NCI-H2227 (cell line): ENCODE data around the gene INS.

ENCODE experiments used
- DNase-seq: peaks from one replicate; lab custom pipeline; 2025; ENCODE audit not compliant: unreplicated experiment; lab: John Stamatoyannopoulos, UW

INS gene

DNA sequence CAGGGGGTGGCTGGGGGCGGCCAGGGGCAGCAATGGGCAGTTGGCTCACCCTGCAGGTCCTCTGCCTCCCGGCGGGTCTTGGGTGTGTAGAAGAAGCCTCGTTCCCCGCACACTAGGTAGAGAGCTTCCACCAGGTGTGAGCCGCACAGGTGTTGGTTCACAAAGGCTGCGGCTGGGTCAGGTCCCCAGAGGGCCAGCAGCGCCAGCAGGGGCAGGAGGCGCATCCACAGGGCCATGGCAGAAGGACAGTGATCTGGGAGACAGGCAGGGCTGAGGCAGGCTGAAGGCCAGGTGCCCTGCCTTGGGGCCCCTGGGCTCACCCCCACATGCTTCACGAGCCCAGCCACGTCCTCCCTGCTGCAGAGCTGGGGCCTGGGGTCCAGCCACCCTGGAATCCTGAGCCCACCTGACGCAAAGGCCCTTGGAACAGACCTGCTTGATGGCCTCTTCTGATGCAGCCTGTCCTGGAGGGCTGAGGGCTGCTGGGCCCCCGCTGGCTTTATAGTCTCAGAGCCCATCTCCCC lies at the start of gene INS:
TSS of gene INS (minus strand) at position 474 of the 524 bp plus-strand sequence. CDS start at position 236, 238 bp downstream.
- no peak for DNase-seq

DNA sequence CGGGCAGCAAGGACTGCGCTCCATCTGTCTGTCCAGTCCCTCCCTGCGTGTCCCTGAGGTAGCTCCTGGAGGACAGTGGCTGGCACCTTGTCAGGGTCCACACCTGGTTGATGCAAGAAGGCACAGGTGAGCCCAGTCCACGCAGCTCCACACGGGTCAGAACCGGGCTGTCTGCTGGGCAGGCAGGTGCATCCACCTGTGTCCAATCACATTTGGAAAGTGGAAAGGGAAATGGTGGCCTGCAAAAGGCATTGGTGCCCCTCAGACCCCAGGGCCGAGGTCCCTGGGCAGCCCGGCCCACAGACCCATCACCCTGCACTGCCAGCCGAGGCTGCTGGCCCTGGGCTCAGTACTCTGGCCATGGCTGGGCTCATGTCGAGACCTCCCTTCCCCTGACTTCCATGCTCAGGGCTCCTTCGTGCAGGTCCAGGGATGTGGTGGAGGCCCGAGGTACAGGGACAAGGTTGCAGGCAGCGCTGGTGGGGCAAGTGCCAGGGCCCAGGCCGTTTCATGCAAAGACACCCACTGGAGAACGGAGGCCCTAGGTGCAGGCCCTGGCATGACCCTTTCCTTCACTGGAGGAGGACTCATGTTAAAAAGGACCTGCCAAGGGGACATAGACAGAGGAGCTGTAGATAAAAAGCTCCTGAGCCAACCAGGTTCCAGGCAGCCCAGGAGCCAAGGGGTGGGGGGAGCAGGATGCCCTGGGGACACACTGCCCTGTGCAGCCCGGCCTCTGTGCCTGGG lies 49.5 kb upstream of the INS start:
- no peak for DNase-seq

DNA sequence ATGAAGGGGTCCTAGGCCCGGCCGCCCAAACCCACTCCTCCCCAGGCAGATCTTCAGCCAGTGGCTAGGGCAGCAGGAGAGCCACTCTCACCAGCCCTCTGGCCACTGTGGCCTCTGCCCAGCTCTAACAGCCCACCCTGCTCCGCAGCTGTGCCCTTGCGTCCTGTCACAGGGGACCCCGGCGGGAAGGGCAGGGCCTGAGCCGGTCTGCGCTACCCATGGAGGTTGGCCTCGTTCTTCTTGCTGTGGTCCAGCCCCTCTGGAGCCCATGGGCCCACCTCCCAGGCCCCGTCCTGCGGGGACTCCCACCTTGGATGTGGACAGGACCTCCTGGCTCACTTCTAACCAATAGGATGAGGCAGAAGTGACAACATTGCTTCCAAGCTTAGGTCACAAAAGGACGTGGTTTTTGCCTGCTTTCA lies 48.9 kb upstream of the INS start:
- DNase-seq, result no peak

DNA sequence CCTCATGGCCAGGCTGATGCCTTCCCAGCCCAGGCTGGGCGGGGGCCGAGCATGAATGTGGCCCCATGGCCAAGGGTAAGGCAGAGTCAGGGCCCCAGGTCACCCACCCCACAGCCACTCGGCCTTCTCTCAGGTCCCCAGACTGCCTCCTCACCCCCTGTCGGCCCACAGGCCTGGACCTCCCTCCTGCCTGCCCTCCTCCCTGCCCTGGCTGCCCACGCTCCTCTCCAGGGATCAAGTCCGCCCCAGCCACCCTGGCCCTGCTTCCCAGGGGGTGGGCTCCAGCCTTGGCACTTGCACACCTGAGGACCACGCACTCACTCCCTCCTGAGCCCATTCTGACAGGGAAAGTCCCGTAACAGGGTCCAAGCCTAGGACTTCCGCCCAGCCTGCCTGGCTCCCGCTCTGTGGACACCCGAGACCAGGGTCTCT lies 48.4 kb upstream of the INS start:
- DNase-seq, result no peak

DNA sequence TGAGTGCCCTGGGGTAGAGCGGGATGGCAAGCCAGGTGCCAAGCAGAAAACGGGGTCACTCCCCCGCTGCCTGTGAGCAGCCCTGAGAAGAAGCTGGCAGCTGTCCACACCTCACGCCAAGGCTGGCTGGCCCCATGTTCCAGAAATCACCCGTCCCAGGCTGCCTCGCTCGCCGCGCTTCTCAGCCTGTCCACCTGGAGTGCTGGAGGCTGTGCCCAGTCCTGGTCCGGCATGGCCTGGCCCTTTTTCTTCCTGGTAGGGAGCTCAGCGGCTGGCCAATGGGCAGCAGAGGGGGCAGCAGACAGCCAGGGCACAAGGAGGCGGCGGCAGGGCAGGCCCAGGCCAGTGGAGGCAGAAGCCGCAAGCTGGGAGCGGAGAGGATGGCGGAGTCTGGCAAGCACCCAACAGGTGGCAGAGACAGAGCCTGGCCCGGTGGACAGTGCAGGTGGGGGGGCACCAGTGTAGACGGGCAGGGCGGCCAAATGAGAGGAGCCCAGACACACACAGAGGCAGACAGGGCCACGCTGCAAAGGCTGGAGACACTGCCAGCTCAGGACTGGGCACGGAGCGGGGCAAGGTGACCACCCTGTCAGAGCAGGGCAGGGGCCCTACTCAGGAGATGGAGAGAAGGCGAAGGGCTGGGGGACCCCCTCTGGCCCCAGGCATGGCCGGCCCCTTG lies 47.8 kb upstream of the INS start:
- no peak for DNase-seq

DNA sequence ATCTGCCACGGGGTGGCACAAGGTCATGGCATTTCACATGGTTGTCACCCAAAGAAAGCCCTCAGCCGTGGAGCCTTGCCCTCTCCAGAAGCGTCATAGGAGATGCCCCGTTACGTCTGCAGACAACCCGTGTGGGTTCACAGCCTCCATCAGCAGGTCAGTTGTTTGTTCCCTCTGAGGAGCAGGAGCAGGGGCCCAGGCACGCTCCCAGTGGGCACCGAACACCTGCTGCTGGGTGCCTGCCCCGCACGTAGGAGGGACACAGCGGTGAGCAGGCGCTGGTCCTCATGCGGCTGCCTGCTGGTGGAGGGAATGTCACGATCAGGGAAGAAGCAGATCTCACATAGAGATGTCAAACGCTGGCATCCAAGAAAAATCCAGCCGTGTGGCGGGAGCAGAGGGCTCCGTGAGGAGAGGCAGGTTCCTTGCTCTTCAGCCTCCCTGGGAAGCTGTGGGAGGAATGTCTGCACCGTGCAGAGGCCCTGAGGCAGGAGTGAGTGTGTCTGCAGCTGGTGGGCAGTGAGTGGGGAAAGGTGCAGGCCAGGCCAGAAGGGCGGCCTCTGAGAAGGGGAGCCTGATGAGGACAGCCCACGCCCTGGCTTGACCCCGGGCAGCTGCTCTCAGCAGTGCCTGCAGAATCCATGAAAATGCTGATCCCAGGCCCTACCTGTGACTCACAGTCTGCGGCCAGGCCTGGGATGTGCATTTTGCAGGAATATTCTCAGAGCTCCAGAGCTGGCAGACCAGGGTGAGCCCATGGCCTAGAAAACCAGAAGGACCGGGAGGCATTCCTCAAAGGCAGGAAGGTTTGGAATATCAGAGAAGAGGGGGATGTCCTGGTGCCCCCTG lies 47.0 kb upstream of the INS start:
- no peak for DNase-seq

DNA sequence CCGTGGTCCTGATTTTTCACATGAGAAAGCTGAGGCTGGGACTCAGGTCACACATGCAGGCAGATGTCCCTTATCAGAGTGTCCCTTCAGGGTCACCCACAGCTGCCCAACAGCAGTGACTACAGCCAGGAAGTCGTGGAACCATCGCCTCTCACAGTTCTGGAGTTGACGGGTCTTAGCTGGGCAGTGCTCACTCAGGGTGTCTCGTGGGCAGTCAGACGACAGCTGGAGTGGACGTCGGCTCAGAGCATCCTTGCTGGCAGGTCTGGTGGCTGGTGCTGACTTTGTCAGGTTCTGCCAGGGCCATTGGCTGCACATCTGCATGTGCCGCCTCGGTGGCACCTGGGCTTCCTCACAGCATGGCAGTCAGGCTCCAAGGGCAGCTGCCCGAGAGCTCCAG lies 46.2 kb upstream of the INS start:
- DNase-seq, result no peak

DNA sequence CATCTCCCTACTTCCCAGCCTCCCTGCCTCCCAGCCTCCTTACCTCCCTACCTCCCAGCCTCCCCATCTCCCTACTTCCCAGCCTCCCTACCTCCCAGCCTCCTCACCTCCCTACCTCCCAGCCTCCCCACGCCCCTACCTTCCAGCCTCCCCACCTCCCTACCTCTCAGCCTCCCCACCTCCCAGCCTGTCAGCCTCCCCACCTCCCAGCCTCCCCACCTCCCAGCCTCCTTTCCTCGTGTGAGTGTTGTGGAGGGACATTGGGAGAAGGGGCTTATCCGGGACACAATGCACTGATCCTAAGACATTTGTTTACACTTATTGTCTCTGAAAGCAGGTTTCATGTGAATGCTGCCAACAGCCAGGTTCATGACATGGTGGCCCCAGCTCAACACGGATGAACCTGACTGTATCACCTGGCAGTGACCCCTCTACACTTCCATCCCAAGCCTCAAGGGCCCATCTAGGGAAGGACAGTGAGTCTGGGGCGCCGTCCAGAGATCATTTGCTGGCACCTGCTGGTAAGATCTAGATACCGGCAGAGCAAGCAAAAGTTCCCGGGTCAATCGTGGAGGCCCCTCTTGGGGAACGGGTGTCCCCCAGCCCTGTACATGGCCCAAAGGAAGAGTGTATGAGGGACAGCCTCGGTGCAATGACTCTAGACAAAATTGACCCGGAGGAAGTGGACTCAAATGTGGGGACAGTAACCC lies 45.1 kb upstream of the INS start:
- DNase-seq, result no peak

DNA sequence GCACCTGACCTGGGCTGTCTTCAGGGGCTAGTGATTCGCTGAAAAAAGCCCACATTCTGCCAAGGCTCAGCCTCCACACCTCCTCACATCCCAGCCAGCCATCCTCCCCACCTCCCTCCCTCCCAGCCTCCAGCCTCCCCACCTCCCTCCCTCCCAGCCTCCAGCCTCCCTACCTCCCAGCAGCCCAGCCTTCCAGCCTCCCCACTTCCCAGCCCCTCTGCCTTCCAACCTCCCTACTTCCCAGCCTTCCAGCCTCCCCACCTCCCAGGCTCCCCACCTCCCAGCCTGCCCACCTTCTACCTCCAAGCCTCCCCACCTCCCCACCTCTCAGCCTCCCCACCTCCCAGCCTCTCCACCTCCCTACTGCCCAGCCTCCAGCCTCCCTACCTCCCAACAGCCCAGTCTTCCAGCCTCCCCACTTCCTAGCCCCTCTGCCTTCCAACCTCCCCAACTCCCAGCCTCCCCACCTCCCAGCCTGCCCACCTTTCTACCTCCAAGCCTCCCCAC lies 44.3 kb upstream of the INS start:
- no peak for DNase-seq

DNA sequence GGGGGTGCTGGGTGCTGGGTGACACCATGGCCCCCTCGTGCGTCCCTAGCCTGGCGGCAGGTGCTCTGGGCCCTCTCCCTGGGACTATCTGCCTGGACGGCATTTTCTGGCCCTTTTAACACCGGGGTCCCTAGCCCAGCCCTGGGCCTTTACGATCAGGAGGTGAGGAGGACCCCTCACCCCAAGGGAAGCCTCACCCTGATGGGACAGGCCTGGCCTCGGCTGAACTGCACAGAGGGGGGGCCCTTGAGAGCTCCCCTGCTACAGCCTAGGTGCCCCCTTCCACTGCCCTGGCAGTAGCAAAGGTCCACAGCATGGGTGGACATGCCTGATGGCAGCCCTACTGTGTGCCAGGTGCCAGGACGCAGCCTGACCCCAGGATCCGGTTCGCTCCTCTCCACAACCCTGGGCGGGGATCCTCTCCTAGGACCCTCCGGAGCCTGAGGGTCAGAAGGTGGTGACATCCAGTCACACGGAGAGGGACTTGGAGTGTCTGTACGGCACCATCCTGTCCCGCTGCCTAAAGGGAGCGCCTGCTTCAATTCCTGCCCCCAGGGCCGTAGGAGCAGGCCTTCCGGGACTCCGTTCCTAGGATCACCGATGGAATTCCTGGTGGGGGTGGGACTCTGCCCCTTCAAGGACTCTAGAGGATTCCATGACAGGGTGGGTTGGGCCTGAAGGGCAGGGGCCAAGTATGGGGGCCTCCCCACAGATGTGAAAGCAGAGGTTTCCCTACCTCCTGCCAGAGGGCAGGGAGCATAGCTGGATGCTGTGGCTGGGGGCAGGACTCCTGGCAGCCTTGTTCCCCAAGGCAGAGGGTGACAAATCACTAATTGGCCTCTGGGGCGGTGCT lies 43.6 kb upstream of the INS start:
- DNase-seq, result no peak

DNA sequence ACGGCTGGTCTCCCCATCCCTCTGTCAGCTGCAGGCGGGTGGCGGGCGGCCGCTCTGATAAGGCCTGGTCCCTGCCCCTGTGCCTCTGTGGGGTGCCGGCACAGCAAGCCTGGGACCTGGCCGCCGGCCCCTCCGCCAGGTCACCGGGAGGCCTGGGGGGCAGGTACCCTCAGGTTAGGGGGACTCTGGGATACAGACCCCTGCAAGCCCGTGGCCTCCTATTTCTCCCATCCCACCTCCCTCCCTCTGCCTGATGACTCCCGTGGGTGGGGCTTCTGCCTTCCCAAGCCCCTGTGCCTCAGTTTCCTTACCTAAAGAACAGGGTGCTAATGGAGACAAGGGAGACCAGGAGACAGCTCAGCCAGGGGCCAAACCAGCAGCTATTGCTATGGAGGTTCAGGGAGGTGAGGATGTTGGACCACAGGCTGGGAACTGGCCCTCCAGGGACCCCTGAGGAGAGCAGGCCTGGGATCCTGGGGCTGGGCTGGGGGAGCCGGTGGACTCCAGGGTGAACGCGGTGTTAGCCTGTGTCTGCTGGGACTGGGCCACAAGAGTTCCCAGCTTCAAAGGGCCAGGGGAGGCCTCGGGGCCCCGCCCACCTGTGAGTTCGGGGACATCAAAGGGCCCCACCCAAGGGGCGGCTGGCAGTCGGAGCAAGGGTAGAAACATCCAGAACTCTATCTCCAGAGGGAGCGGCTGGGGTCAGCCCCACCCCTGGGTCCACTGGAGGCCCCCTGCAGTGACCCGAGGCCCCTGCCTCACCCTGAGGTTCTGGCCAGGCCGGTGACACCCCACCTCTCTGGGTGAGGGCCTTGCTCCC lies 42.6 kb upstream of the INS start:
- DNase-seq, result no peak

DNA sequence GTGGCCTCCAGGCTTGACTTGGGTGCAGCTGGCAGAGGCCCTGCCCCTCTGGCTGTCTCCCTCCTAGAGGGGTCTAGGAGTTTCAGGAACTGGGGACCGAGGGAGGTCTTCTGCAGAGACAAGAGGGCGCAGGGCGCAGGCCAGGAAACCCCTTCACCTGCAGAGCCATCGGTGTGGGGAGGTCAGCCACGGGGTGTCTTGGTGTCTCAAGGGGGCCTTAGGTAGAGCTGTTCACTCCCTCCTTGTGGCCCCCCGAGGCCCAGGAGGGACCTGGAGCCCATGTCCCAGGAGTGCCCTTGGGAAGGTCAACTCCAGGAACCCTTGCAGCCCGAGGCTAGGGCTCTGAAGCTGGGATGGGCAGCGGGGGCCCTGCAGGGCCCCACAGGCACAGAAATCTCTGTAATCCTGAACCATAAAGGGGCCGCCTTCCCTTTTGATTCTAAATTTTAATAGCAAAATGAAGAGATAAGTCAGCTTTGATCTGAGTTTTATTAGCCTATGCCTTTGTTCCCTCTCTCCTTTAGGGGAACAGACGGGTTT lies 42.0 kb upstream of the INS start:
- no peak for DNase-seq

DNA sequence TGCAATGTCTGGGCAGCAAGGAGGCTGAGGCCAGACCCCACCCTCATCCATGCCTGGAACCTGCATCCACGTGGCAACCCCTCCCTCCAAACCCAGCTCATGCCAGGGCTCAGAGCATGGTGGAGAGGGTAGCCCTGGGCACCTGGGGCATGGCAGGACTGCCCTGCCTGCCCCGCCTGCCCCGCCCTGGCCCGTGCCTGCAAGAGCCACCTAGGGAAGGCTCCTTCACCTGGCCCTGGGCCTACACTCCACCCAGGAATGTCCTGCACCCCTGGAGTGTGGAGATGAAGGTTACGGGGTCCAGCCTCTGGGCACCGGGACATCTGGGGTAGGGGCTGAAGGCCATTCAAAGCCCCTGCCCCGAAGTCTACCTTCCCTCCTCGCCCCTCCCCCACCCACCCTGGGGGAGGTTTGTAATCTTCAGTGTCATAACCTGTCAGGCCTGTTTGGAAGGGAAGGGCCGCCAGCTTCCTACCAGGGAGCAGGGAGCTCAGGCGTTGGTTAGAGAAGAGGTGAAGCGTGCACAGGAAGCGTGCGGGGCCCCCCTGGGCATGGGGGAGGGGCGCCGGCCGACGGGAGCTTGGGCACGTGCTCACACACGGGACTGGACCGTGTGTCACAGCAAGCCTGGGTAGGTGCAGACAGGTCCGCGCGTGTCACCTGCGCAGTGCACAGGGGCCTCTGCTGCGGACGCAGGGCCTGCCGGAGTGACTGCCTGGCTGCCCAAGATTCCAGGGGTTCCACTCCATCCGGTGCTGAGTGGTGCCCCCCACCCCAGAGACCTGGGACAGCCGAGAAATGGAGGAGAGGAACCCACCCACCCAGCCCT lies 41.3 kb upstream of the INS start:
- DNase-seq, result no peak

DNA sequence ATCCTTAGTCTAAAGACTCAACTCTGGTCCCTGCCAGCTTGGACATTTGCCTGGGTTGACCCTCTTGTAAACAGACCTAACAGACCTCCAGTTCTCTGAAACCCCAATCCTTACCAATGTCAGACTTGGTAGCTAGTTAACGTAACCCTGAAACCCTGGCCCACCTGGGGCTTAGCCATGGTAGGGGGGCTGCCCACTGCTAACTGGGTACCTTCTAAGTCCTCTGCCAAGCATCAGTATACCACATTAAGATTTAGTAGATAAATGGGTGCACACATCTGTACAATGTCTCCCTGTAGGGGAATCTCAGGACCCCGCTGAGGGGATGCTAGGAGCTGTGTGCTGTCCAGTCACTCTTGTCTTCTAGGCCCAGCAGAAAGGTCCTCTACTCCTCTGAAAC lies 40.5 kb upstream of the INS start:
- no peak for DNase-seq

DNA sequence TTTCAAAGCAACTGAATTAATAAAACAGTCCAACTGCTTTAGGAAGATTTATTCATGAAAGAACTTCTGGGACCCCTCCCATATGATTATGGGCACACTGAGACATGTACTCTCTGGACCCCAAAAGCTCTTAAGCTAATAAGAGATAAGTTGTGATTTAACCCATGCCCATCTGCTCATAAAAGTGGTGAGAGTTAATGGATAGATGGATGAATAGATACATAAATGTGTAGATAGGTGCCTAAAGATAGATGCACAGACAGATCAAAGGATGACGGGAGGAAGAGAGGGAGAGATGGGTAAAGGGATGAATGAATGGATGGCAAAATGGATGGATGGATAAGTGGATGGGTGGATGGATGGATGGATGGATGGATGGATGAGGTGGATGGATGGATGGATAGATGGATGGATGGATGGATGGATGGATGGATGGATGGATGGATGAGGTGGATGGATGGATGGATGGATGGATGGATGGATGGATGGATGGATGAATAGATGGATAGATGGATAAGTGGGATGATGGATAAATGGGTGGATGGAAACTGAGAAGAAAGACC lies 40.0 kb upstream of the INS start:
- DNase-seq, result no peak

DNA sequence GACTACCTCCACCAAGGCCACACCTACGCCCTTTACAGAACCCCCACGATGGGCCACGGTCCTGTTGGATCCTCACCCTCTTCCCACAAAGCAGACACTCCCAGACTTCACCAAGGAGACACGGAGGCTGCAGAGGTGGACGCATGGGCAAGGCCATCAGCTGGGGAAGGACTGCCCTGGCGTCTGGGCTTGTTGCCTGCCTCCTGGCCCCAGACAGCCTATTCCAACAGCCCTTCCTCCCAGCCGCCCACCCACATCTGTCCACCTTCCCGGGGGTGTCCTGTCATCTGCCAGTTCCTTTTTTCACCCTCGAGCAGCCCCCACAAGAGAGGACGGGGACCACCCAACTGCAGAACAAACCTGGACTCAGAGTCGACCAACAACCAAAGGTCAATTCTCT lies 39.5 kb upstream of the INS start:
- DNase-seq, result no peak
